HG02588 (cell line): Measurements from ENCODE around the gene SLC26A9.
"Not testable (repeated sequence)": the region's sequence is repeated elsewhere in the genome, so short reads cannot be mapped to it uniquely, and the experiment has no call there.

Experiments used
- ATAC-seq: cut with Tn5 transposase; IDR thresholded peaks from one replicate; pipeline ENCODE4 v1.9.1; 2021; ENCODE audit warnings: mild to moderate bottlenecking, moderate library complexity; ENCODE audit not compliant: unreplicated experiment

The SLC26A9 gene

DNA sequence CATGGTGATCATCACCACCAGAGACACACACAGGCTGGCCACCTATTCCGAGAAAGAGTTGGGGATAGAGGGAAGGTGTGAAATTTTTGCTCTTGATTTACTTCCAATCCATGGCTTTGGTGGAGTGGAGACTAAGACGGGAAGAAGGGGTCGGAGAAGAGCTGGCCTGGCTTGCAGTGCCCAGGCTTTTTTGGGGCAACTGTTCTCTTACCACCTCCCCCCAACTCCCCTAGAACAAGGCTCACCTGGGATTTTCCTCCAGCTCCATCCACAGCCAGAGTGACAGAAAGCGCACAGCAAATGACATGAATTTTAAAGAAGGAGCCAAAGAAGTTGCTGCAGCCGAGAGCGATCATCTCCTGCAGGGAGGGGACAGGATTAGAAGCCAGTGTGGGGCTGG lies 16.0 kb downstream of the SLC26A9 start:
- ATAC-seq, result no peak

DNA sequence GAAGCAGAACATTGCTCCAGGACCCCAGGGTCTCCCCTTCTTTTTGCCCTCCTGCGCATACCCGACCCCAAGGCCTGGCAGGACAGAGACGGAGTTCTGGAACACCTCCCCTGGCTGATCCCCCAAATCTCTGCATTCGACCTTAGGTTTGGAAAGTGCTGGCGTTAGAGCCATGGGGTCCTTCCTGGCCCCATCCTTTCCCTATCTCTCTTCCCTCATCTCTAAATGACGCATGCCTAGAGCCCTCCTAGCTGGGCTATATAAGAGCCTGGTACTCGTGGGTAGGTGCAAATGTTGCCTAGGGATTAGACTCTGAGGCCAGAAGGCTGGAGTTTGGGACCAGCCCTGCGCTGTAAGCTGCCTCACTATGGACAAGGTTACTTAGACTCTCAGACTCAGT lies 16.6 kb downstream of the SLC26A9 start:
- no peak for ATAC-seq

DNA sequence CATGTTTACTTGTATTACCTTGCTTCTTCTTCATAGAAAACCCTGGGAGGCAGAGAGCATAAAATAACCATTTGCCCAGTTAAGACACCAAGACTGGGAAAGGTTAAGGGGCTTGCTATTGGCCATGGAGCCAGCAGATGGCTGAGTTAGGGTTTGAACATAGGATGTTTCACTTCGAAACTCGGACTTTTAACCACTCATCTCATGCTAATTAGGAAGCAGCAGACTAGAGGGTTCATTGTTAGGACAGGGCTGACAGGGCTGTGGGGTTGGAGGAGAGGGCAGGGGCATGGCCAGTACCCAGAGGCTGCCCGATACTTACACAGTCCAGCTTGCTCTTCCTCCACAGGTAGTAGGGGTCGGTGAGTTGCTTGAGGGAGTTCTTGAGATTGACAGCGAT lies 17.0 kb downstream of the SLC26A9 start:
- ATAC-seq, result no peak

DNA sequence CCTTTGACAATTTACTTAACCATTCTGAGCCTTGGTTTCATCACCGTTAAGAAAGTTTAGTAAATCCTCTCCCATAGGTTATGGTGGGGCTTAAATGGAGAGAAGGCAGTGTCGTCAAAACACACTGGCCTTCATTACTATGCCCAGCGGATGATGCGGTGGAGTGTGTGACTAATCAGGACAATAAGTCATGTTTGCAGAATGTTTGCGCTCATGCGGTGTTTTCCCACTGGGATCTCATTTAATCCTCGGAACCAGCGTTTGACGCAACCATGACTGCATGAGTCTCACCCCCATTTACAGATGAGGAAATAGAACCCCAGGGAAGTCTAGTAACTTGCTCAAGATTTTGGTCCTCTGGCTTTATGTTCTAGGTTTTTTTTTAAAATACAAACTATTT lies 17.5 kb downstream of the SLC26A9 start:
- no peak for ATAC-seq

DNA sequence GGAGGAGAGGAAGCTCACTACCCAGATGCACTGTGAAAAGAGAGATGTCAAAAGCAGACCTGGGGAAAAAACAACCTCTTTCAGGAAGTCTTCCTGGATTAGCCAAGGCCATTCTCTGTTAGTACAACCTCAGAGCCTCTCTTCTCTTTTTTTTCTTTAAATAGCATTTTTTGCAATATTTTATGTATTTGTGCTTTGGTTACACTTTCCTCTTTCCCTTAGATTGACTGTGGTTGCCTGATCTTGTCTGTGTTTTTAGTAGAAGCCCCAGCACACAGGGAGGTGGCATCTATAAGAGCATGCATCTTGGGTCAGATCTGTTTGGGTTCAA lies 18.8 kb downstream of the SLC26A9 start:
- ATAC-seq, result no peak

DNA sequence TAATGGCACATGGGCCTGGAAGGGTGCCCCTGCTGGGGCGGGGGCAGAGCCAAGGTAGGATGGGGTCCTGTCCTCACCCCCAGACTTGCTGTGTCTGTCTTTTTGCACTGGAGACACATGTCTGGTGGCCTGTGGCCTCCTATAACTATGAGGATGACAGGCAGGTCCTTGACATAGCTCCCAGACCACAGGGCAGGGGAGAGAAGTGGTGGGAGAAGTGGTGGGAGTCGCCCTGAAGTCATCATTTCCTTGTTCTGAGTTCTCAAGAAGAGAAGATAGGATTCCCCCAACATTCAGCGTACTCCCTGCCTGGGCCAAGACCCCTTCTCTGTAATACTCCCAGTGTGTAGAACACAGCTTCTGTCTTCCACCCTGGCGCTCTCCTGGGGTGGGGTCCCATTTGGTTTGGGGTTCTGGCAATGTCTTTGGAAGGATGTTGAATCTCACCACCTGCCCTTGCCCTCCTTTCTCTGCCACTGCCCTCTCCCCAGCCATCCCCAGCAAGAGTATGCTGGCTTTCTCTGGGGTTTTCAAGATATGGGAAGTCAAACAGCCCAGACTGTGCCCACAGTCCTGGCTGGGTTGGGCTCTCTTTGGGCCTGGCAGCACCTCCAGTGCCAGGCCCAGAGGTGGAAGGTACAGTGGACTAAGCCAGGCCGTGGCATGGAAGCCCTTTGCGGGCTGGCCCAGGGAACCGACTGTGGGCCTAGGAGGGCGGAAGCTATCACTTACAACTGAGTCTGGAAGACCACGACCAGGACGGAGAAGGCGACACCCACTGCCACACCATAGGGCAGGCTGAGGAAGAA lies 19.4 kb downstream of the SLC26A9 start:
- no peak for ATAC-seq

DNA sequence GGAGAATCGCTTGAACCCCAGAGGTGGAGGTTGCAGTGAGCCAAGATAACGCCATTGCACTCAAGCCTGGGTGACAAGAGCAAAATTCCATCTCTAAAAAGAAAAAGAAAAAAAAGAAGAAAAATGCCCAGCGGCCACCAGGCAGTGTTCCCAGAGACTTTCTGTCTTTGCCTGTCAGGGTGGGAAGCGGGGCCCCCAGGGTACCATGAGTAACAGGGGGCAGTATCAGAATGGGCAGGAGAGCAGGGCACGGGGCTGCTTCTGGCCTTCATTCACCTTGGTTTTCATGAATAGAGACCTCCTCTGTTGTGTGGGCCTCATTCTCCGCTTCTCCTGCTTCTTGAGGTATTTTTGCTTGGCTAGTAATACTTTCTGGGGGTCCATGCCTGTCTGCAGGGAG lies 20.4 kb downstream of the SLC26A9 start:
- no peak for ATAC-seq

DNA sequence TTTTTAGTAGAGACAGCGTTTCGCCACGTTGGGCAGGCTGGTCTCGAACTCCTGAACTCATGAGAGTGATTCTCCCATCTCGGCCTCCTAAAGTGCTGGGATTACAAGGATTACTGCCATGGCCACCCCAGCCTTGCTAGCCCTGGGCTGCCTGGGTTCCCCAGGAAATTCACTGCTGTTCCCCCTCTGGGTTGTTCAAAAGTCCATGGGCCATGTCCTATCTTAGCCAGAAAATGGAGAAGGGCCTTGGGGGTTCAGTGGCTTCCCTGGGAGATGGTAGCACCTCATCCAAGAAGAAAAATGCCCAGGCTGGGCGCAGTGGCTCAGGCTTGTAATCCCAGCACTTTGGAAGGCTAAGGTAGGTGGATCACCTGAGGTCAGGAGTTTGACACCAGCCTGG lies 20.9 kb downstream of the SLC26A9 start:
- no peak for ATAC-seq

DNA sequence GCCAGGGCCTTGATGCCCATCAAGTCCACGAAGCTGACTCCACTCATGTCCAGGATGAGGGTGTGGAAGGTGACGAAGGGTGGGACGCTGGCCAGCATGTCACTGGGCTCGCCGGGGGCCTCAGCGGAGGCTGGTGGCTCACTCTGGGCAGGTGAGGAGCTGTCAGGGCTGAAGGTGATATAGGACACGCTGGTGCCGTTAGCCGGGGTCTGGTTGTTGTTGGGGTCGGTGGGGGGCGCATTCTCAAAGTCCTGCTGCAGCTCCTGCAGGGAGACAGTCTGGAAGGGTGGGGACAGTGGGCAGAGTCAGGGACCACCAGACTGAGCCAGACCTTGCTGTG lies 21.7 kb downstream of the SLC26A9 start:
- no peak for ATAC-seq

DNA sequence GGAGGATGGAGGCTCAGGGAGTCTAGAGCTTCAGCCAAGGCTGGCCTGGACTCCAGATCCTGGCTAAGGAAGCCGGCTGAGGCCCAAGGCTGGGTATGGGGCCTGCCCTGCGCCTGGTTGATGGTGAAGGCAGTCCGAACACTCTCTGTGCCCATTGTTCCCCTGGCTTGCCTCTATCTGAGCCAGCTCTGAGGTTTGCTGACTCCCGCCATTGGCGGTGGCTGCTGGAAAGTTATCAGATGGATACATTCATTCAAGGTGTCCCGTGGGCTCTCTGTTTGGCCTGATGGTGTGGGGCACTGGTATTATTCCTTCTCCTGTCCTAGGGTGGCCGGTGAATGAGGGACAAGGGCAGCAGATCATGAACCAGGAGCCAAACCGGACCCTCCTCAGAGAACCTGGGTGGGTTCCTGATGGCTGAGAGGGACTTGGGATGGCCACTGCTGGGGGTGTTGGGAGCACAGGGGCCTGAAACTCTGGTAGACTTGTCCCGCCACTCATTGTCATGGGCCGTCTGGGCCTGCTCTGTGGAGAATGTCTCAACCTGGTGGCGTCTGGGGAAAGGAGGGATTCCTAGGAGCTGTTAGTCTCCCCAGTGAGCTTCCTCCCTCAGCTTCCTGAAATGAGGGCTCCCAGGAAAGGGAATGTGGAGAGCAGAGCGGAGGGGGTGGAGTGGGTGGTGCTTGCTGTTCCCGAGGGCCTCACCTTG lies 22.2 kb downstream of the SLC26A9 start:
- no peak for ATAC-seq

DNA sequence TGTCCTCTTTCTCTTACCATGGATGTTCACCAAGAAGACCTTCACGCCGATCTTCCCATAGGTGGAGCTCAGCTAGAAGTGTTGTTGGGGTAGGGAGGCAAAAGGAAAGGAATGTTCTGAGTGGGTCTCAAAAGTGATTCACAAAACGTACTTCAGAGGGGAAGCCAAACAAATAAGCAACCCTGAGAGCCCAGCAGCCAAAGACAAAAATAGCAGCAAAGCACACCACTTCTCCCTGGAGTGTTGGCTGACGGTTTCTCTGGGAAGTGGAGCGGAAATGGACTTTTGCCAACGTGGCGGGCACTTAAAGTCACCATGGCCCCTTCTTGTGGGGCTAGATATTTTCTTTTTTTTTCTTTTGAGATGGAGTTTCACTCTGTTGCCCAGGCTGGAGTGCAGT lies 23.1 kb downstream of the SLC26A9 start:
- ATAC-seq, result no peak

DNA sequence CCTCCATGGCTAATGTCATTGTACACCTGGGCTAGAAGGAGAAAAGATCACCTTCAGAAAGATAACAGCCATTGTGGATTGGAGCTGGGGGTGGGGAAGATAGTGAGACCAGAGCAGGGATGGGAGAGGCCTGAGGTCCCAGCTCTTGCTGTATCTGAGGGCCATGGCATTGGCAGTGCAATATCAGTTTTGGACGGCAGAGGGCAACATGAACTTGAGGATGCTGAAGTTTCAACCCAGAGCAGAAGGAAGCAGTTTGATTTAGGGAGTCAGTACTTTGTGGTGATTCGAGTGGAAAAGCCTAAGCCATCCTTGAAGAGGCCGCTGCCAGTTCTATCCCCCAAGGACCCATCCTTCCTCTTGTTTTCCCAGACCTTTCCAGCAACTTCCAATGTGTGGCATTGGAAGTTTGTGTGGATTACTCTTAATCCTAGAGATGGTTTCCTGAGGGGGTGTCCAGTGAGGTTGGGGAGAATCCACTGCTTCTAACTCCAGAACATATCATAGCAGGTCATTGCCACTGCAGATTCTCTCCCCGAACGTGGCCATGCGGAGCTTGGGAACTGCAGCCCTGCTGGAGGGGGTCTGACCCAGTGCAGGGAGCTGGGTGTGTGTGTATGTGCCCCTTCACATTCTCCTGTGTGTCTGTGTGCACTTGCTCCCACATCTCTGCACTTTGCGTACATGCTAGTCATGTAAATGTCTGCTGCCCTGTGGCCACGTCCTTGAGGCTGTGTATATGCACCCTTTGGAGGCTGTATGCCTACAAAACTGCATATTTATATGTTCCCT lies 24.1 kb downstream of the SLC26A9 start:
- ATAC-seq, result no peak

DNA sequence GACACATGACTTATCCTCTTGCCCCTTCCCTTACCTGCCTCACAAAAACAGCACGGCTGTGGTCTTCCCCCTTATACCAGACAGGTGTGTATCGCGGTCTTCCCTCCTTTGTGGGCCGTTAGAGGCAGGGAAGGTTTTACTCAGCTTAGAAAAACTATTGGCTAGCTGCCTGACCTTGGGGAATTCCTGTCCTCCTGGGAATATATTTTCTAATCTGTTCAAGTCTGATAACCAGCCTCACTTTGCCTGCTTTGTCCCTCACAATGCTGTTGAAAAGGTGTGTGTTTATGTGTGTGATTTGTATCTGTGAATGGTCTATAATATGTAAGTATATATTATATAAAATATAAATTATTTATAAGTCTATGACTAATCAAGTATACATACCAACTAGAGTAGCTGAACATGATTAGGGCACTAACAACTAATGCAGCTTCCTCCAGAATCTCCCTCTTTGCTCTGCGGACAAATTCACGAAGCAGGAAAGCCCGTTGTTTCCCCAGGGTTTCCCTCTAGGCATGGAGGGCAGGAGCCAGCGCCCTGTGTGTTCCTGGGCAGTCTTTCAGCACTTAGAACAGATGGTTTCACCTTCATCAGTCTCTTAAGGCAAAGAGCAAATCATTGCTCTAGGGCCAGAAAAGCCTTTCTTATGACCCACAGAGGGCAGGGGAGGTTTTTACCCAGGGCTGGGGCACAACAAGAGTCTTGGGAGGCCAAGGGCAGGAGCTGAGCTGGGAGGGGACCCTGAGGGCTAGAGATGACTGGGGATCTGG lies 25.6 kb downstream of the SLC26A9 start:
- no peak for ATAC-seq

DNA sequence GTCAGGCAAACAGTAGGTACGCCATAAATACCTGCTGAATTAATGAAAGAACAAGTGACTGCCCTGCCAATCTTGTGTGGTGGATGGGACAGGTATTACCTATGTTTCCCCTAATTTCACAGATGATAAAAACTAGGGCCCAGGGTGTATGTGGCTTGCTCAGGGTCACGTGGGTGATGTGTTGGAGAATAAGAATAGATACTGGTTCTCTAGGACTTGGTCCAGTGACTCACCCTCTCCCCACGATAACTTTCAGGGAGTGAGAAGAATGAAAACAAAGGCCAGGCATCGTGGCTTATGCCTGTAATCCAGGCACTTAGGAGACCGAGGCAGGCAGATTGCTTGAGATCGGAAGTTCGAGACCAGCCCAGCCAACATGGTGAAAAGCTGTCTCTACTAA lies 26.7 kb downstream of the SLC26A9 start:
- no peak for ATAC-seq

DNA sequence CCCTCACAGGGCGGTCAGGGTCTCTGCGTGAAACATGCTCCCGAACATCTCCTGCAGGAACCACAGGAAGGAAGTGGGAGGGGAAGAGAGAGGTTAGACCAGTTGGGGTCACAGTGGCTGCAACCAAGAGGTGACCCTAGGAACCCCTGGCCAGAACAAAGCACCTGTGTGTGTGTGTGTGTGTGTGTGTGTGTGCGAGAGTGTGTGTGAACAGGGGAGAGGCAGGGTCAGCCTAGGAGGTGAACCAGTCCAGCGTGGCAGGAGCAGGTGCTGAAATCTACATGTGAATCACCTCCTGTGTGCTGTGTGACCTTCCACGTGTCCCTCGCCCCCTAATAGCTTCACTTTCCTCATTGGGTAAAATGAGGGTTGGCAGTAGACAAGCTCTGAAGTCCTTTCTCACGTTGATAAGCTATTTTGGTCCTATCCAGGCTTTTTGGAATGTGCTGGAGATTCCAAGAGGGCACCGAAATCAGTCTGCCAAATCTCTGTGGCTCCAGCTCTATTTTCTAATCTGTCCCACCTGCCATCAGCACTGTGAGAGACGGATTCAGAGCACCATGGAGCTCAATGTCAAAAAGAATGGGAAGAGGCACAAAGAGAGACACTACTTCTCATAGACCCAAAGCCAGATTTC lies 27.8 kb downstream of the SLC26A9 start:
- no peak for ATAC-seq

DNA sequence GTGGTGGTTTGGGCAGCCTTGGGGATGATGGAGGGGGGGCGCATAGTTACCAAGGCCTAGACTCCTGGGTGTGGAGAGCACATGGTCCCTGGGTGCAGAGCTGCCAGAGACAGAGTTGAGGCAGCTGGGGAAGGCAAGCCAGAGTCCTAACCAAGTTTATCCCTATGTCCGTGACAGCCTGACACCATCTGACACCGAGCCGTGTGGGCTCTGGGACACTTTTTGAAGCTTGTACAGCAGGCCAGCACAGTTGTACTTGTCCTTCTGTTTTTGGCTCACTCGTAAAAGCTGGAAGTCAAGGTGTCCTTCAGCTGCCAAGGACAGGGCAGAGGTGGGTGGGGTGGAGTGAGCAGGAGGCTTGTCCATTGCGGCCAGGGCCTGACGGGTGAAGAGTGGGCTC lies 28.5 kb downstream of the SLC26A9 start:
- ATAC-seq, result no peak

DNA sequence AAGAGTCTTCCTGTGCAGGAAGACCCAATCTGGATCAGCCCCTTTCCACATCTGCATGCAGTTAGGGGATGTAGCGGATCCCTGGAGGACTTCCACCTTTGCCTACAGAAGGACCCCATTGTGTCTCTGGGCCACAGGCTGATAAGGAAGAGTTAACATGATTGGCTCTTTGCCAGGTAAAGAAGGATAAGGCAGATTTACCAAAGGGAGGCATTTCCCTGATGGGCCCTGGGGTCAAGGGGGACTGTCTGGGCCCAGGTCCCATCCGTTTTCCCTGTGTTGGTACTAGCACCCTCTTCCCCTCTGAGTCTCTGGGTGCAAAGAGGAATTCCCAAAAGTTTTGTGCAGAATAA lies 29.1 kb downstream of the SLC26A9 start:
- no peak for ATAC-seq

DNA sequence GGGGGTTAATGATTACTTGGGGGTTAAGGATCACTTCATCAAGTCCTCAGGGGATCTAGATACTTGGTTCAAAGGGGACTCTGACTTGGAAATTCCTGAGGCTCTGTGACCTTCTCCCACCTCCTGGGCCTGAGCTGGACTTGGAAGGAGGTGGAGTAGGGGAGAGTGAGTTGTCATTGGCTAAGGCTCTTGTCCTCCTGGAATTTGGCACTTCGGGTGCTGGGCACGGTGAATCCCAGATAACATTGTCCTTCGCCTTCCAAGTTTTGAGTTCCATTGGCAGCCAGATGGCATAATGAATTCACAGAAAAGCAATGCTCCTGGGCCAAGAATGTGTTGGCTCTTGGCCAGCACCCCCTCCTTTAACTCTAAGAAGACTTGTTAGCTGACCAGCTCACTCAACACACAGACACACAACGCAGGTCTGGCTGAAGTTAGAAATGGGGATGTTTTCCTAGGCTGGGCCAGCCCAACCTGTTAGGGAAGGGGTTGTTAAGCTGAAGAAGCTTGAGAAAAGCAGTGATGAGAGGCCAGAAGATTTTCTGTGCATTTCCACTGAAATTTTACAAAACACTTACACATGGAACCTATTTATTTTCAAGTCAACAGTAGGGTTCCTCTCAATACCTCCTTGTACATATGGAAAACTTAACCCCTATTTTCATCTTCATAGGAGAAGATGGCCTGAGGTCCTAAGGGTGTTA lies 29.7 kb downstream of the SLC26A9 start:
- no peak for ATAC-seq

DNA sequence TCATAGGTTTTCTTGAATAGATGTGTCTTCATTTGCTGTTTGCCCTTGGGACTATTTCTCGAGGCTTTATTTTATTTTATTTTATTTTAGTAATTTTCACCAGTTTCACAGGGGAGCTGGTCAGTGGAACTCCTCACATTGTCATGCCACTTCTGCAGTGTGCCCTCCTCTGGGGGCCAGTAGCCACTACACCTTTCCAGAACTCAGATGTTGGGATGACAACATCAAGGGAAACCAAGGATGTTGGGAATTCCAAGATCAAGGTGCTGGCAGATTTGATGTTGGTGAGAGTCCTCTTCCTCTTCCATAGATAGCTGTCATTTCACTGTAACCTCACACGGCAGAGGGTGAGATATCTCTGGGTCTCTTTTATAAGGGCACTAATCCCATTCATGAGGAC lies 35.5 kb downstream of the SLC26A9 start:
- no peak for ATAC-seq

DNA sequence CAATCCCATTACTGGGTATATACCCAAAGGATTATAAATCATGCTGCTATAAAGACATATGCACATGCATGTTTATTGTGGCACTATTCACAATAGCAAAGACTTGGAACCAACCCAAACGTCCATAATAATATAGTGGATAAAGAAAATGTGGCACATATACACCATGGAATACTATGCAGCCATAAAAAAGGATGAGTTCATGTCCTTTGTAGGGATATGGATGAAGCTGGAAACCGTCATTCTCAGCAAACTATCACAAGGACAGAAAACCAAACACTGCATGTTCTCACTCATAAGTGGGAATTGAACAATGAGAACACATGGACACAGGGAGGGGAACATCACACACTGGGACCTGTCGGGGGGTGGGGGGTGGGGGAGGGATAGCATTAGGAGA lies 38.2 kb downstream of the SLC26A9 start:
- ATAC-seq, result not testable (repeated sequence)
